Brain microvascular endothelial cell (primary cell): ENCODE results near the gene PKM.
"Not testable (repeated sequence)": the region's sequence is repeated elsewhere in the genome, so short reads cannot be mapped to it uniquely, and the experiment has no call there.

Experiments
- DNase-seq: peaks from one replicate; pipeline ENCODE4 v3.0.0-alpha.2; 2020
- H3K27ac ChIP-seq: fragments of 250-450 bp; sonication (Bioruptor Pico); 2 replicates; pipeline ENCODE4 v1.5.1; 2020; ENCODE audit warnings: mild to moderate bottlenecking, moderate library complexity
- H3K27me3 ChIP-seq: fragments of 250-450 bp; sonication (Bioruptor Pico); replicated peaks from 2 replicates; pipeline ENCODE4 v1.5.1; 2020; ENCODE audit warnings: mild to moderate bottlenecking
- H3K36me3 ChIP-seq: fragments of 250-450 bp; sonication (Bioruptor Pico); replicated peaks from 2 replicates; pipeline ENCODE4 v1.5.1; 2020; ENCODE audit warnings: mild to moderate bottlenecking
- H3K4me3 ChIP-seq: 2 replicates; pipeline ENCODE4 v1.5.1; 2011; ENCODE audit warnings: low read depth, mild to moderate bottlenecking, control low read depth, low read length, moderate library complexity
- in situ Hi-C: cut with HindIII; loops from 2 replicates; pipeline ENCODE4 v1.10.0; 2017; ENCODE audit warnings: low sequenced_read_pairs, low pct_ligation_motif_present
- TF ChIP-seq, protein P1 (sequence below): IDR thresholded peaks from 2 replicates; pipeline ENCODE4 v1.5.1; 2011; ENCODE audit warnings: low read depth, mild to moderate bottlenecking, moderate library complexity, low read length, control low read depth, inconsistent platforms; ENCODE audit errors: missing control alignments

PKM gene

DNA sequence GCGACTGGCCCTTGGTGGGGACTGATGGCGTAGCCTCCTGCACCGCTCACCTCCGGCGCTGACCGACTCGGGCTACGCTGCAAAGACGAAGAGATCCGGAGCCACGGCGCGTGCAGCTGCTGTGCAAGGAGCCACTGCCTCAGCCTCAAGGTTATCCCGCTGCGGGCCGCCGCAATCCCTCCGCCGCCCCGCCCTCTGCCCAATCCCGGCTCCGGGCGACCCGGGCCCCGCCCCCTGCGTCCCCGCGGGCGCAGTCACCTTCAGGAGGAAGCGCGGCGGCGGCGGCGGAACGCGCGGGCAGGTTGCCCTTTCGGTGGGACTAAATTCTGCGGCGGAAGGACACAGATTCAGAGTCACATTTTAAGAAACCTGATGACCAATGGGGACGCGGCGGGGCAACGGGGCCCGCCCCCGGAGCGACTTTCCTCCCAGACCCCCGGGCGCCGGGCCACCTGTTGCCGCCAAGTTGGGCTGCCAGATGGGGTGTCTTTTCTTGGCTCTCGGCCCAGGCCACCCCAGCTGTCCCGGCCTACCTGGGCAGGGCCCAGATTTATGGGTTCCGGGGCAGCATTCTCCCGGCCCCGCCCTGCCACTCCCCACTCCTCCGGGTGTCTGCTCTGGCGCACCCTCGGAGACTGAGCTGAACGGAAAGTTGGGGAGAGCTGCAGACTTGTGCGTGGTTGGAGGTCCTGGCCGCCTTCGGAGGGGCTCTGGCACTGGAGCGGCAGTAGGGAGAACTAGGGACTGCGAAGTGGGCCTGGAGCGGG, at the start of gene PKM:
Gene PKM (minus strand): TSS at position 125 of the 767 bp plus-strand sequence. CDS start 12,093 bp downstream, outside the sequence.
- TF ChIP-seq, protein P1, sequence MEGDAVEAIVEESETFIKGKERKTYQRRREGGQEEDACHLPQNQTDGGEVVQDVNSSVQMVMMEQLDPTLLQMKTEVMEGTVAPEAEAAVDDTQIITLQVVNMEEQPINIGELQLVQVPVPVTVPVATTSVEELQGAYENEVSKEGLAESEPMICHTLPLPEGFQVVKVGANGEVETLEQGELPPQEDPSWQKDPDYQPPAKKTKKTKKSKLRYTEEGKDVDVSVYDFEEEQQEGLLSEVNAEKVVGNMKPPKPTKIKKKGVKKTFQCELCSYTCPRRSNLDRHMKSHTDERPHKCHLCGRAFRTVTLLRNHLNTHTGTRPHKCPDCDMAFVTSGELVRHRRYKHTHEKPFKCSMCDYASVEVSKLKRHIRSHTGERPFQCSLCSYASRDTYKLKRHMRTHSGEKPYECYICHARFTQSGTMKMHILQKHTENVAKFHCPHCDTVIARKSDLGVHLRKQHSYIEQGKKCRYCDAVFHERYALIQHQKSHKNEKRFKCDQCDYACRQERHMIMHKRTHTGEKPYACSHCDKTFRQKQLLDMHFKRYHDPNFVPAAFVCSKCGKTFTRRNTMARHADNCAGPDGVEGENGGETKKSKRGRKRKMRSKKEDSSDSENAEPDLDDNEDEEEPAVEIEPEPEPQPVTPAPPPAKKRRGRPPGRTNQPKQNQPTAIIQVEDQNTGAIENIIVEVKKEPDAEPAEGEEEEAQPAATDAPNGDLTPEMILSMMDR: no peak
- H3K27ac ChIP-seq: peak within 1 kb of the TSS; percentile 90
- in situ Hi-C loops: no loop called here
- H3K4me3 ChIP-seq: peak within 1 kb of the TSS; percentile 90
- DNase-seq: peak; percentile 95
- H3K27me3 ChIP-seq: no peaks in the 10 kb centered on the region
- peaks cover 6% of the 10 kb centered on the region for H3K36me3 ChIP-seq

DNA sequence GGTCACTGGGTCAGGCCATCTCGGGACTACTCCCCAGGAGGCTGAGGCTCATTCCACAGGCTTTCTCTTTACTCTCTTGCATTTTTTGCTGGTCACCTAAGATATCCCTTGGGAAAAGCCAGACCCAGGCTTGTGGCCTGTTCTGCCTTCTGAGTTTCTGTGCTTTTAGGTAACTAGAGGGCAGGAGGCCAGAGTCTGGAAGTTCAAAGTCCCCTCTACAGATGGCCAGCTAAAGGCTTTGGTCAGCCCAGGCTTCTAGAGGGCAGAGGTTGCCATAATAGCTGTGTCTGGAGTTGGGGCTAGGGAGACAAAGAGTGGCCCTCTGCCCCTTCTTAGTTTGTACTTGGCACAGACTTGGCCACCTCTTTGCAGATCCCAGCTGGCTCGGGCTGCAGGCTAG, 49.8 kb upstream of the PKM start:
- no peak overlapping the region for H3K27ac ChIP-seq
- H3K4me3 ChIP-seq: no peak overlapping the region
- no peak for DNase-seq
- in situ Hi-C loops: no loop called here
- H3K27me3 ChIP-seq: no peaks in the 10 kb centered on the region
- TF ChIP-seq, protein P1: no peak
- no peaks in the 10 kb centered on the region for H3K36me3 ChIP-seq

- Histone ChIP-seq H3K27me3 (no peaks in the 10 kb centered on the region), H3K36me3 (no peaks in the 10 kb centered on the region), H3K4me3 (no peak overlapping the region), H3K27ac (no peak overlapping the region)
- TF ChIP-seq, protein P1: no peak
- in situ Hi-C loops: no loop called here
- no peak for DNase-seq
Observed at GRCh38 chr15:72278737-72279136, 47.7 kb upstream of the PKM start.

DNA sequence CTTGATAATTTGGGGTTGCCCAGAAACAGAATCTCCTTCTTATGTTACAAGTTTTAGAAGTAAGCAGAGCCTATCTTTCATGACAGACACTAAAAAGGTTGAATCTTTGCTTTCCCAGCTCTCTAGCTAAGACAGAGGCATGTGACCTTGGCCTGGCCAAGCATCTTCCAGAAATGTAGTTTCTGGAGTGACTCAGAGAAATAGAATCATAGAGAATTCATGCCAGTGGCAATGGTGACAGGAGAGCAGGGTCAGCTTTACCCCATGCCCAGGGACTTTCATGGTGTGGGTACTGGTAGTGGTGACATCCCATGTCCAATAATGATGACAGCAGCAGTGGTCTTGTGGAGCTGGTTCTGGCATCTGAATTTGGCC, 45.3 kb upstream of the PKM start:
- Histone ChIP-seq H3K4me3 (no peak overlapping the region), H3K27me3 (no peaks in the 10 kb centered on the region), H3K27ac (no peak overlapping the region), H3K36me3 (no peaks in the 10 kb centered on the region)
- in situ Hi-C loops: no loop called here
- TF ChIP-seq, protein P1: no peak
- DNase-seq: no peak

DNA sequence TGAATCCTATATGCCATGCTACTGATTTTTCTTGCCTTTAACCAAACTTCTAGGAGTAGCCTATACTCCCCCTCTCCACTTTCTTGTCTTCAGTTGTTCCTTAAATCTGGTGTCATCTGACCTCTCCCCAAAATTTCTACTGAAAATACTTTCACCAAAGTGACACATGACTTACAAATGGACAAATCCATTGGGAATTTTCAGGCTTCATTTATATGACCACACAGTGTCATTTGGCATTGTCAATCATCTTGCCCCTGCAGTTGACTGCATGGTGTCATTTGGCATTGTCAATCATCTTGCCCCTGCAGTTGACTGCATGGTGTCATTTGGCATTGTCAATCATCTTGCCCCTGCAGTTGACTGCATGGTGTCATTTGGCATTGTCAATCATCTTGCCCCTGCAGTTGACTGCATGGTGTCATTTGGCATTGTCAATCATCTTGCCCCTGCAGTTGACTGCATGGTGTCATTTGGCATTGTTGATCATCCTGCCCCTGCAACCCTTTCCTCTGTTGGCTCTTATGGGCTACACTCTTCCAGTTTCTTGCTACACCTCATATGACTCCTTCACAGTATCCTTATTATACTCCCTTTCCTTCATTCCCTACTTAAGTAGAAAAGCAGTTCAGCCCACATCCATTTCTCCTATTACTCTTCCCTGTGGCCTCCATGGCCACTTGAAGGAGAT, 44.8 kb upstream of the PKM start:
- in situ Hi-C loops, H3K27me3 ChIP-seq: not testable (repeated sequence)

DNA sequence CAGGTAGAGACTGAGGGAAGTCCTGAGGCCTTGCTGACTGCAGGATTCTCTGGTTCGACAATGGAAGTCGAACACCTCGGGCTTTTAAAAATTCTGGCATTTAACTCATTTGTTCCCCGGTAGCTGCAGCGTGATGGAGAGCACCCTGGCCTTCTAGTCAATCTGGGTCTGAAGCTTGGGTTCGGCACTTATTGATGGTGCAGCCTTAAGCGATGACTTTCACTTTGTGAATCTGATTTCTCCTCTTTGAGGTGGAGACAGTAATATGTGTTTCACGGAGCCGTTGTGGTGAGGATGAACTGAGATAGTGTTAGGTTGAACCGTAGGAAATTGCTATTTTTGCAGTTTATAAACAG, 42.0 kb upstream of the PKM start:
- H3K27ac ChIP-seq: no peak overlapping the region

More for the DNA sequence above, 44.8 kb upstream of the PKM start:
- H3K36me3 ChIP-seq, DNase-seq, H3K4me3 ChIP-seq, H3K27ac ChIP-seq: not testable (repeated sequence)

More for the DNA sequence above, 42.0 kb upstream of the PKM start:
- H3K36me3 ChIP-seq: peaks cover 4% of the 10 kb centered on the region
- DNase-seq: no peak
- in situ Hi-C loops: no loop called here
- peak overlapping the region; percentile 88 for H3K4me3 ChIP-seq
- no peaks in the 10 kb centered on the region for H3K27me3 ChIP-seq
- TF ChIP-seq, protein P1: no peak
